Left ventricle myocardium superior (tissue), 1 donor: Measurements from ENCODE around the gene PYGB. TPM values are rescaled to one million over a fixed set of nuclear protein-coding genes. Genes with fewer than 3 reads are reported as not detected.
"Not testable (repeated sequence)": the region's sequence is repeated elsewhere in the genome, so short reads cannot be mapped to it uniquely, and the experiment has no call there.

Experiments used
- ATAC-seq: fragments of 200-7000 bp; cut with Tn5 transposase; one replicate; pipeline ENCODE4 v1.9.1; 2020; ENCODE audit warnings: mild to moderate bottlenecking, moderate library complexity
- DNase-seq: peaks from one replicate; pipeline ENCODE4 v3.0.0-alpha.2; 2020
- intact Hi-C: fragments of 100-400 bp; cut with micrococcal nuclease; formaldehyde crosslinking; loops from one replicate; pipeline ENCODE4 v1.11.0; 2022
- total RNA-seq: library from RNA; stranded (reverse); fragmentation: NEBNext Ultra II Directional; extraction: Animal tissue kit (Norgen Biotek cat#: 25700); gene quantifications from one replicate; pipeline ENCODE4 v1.2.1, GENCODE V29; 2021
- donor health status: DM: no; HTN: yes; CAD: no; lungs with severe emphysema.

Gene PYGB
- total RNA-seq, 1 donor from 2014 or later: 205 TPM

GRCh38 chr20:25300496-25301170 lies 52.7 kb downstream of the PYGB start:
- intact Hi-C loops: no loop called here
- no peak for DNase-seq
- ATAC-seq: peak; percentile 35

GRCh38 chr20:25301357-25301920 lies 53.6 kb downstream of the PYGB start:
- intact Hi-C loops: no loop called here
- ATAC-seq (peak; percentile 24), DNase-seq (peak; percentile 35)

- intact Hi-C loops: no loop called here
- DNase-seq: peak; percentile 26
- ATAC-seq: no peak
Observed at GRCh38 chr20:25302596-25302995, 54.7 kb downstream of the PYGB start.

GRCh38 chr20:25303292-25304024 lies 55.6 kb downstream of the PYGB start:
- intact Hi-C loops: no loop called here
- peak; percentile 21 for DNase-seq
- no peak for ATAC-seq

- DNase-seq (peak; percentile 21), ATAC-seq (no peak)
- intact Hi-C loops: no loop called here
Observed at GRCh38 chr20:25304025-25304549, 56.2 kb downstream of the PYGB start.

GRCh38 chr20:25306991-25307903 lies 59.4 kb downstream of the PYGB start:
- DNase-seq (peak; percentile 22), ATAC-seq (no peak)
- intact Hi-C loops: no loop called here

GRCh38 chr20:25308083-25308491 lies 60.2 kb downstream of the PYGB start:
- intact Hi-C loops: no loop called here
- ATAC-seq (no peak), DNase-seq (peak; percentile 29)

GRCh38 chr20:25308671-25309394 lies 60.9 kb downstream of the PYGB start:
- DNase-seq: peak; percentile 26
- intact Hi-C loops: no loop called here

GRCh38 chr20:25309395-25310267 lies 61.7 kb downstream of the PYGB start:
- intact Hi-C loops: no loop called here
- DNase-seq (peak; percentile 52), ATAC-seq (peak; percentile 64)

More at GRCh38 chr20:25308671-25309394, 60.9 kb downstream of the PYGB start:
- no peak for ATAC-seq

- peak; percentile 44 for DNase-seq
- intact Hi-C loops: no loop called here
- peak; percentile 83 for ATAC-seq
Observed at GRCh38 chr20:25310268-25310920, 62.5 kb downstream of the PYGB start.

GRCh38 chr20:25310921-25311728 lies 63.2 kb downstream of the PYGB start:
- ATAC-seq (peak; percentile 43), DNase-seq (peak; percentile 18)
- intact Hi-C loops: no loop called here

GRCh38 chr20:25312716-25313115 lies 64.8 kb downstream of the PYGB start:
- ATAC-seq, intact Hi-C loops: not testable (repeated sequence)
- peak; percentile 21 for DNase-seq

GRCh38 chr20:25313593-25313992 lies 65.7 kb downstream of the PYGB start:
- ATAC-seq: no peak
- no peak for DNase-seq
- intact Hi-C loops: no loop called here

- intact Hi-C loops: no loop called here
- ATAC-seq (no peak), DNase-seq (no peak)
Observed at GRCh38 chr20:25314497-25315417, 66.9 kb downstream of the PYGB start.
